Nasal cavity respiratory epithelium epithelial cell of viscerocranial mucosa (primary cell): ENCODE data around the gene TRMT2A. TPM values are rescaled to one million over a fixed set of nuclear protein-coding genes. Genes with fewer than 3 reads are reported as not detected.

Experiments
- total RNA-seq: library from RNA; depleted of rRNA; stranded (reverse); fragments of >200 nt; gene quantifications from 2 replicates; pipeline ENCODE4 v1.2.3, GENCODE V29; 2014

The TRMT2A gene
- 41.6 and 45.5 TPM in 2 replicates for total RNA-seq

GRCh38 chr22:20116951-20117632, at the start of gene TRMT2A:
TRMT2A (minus strand) TSS chr22:20117226; CDS start chr22:20116906, 320 bp downstream.

GRCh38 chr22:20150381-20151275, 33.6 kb upstream of the TRMT2A start, which contains the start of gene CCDC188:
CCDC188 (minus strand) TSS chr22:20151055; CDS start chr22:20150986, 69 bp downstream.

GRCh38 chr22:20131597-20131858, 14.5 kb upstream of the TRMT2A start, which contains the start of gene ZDHHC8:
ZDHHC8 (plus strand) TSS chr22:20131804; CDS start chr22:20131948, 144 bp downstream.

GRCh38 chr22:20115691-20116375, 1.2 kb downstream of the TRMT2A start, which contains the start of gene RANBP1:
RANBP1 (plus strand) TSS chr22:20116104; CDS start chr22:20116185, 81 bp downstream.

GRCh38 chr22:20079745-20080444, 37.1 kb downstream of the TRMT2A start, which contains the start of gene DGCR8:
DGCR8 (plus strand) TSS chr22:20080241; CDS start chr22:20085964, 5,723 bp downstream.

Other genes starting within 250 kb of the TRMT2A start
- gene COMT, start 175.5 kb downstream of the TRMT2A start, total RNA-seq: 174 and 239 TPM in 2 replicates
- gene TXNRD2, start 175.4 kb downstream of the TRMT2A start, total RNA-seq: 11.3 and 11.7 TPM in 2 replicates
- gene ARVCF, start 100.4 kb downstream of the TRMT2A start, total RNA-seq: 11.6 and 16.4 TPM in 2 replicates
- 46.5 and 49.7 TPM in 2 replicates for gene TANGO2, start 96.1 kb downstream of the TRMT2A start, total RNA-seq
- gene DGCR8, start 37.0 kb downstream of the TRMT2A start, total RNA-seq: 36.9 and 54.2 TPM in 2 replicates
- 156 and 164 TPM in 2 replicates for gene RANBP1, start 1.1 kb downstream of the TRMT2A start, total RNA-seq
- gene ZDHHC8, start 14.6 kb upstream of the TRMT2A start, total RNA-seq: 3.4 and 25.6 TPM in 2 replicates
- gene CCDC188, start 33.8 kb upstream of the TRMT2A start, total RNA-seq: not detected in 2 replicates
- gene RTN4R, start 151.1 kb upstream of the TRMT2A start, total RNA-seq: 4.4 and 9.2 TPM in 2 replicates
- 22.9 and 25.4 TPM in 2 replicates for gene DGCR6L, start 202.8 kb upstream of the TRMT2A start, total RNA-seq